ENCODE data around the gene HES1.

HES1 gene

GRCh38 chr3:194130188-194130587 lies 5.8 kb upstream of the HES1 start:
- Histone ChIP-seq H3K4me2 (ENCODE audit: low read depth, low read length, poor library complexity, severe bottlenecking) (peak overlapping the region; percentile 84), H3K9me2 (replicated peaks; ENCODE audit: low read depth, low read length) (no peaks in the 10 kb centered on the region), H3K9ac (ENCODE audit: low read depth, low read length, poor library complexity, severe bottlenecking) (peak overlapping the region; percentile 85), H3K4me1 (ENCODE audit: insufficient read depth, low read length, poor library complexity, severe bottlenecking) (peaks cover 49% of the 10 kb centered on the region), H3K27me3 (ENCODE audit: insufficient read depth, low read length, poor library complexity, severe bottlenecking) (no peaks in the 10 kb centered on the region), H3K79me2 (ENCODE audit: insufficient read depth, low read length) (no peaks in the 10 kb centered on the region), H2AFZ (ENCODE audit: low read length) (no peak overlapping the region), H3K36me3 (ENCODE audit: insufficient read depth, low read length) (no peaks in the 10 kb centered on the region), H3K9me3 (ENCODE audit: insufficient read depth, low read depth, low read length) (no peaks in the 10 kb centered on the region), H3F3A (ENCODE audit: low read depth) (peaks cover 5% of the 10 kb centered on the region; the same call in 1 of the 2 replicates), H4K20me1 (ENCODE audit: insufficient read depth, low read length, poor library complexity, severe bottlenecking) (no peaks in the 10 kb centered on the region), H3K4me3 (ENCODE audit: low read length, poor library complexity, severe bottlenecking) (peak overlapping the region; percentile 71)
- no peak for TF ChIP-seq CTCF (conservative IDR thresholded peaks at IDR 0.05; ENCODE audit: low read length)
- TF ChIP-seq EZH2phosphoT487 (IDR thresholded peaks at IDR 0.05; ENCODE audit: borderline replicate concordance): no peak

GRCh38 chr3:194130807-194131589 lies 5.0 kb upstream of the HES1 start:
- H3K27me3 ChIP-seq (ENCODE audit: insufficient read depth, low read length, poor library complexity, severe bottlenecking): no peaks in the 10 kb centered on the region
- H2AFZ ChIP-seq (ENCODE audit: low read length): no peak overlapping the region
- H3K9ac ChIP-seq (ENCODE audit: low read depth, low read length, poor library complexity, severe bottlenecking): peak overlapping the region; percentile 85
- no peaks in the 10 kb centered on the region for H3K9me2 ChIP-seq (replicated peaks; ENCODE audit: low read depth, low read length)
- no peak for TF ChIP-seq CTCF (conservative IDR thresholded peaks at IDR 0.05; ENCODE audit: low read length)
- no peak for TF ChIP-seq EZH2phosphoT487 (IDR thresholded peaks at IDR 0.05; ENCODE audit: borderline replicate concordance)
- H3K9me3 ChIP-seq (ENCODE audit: insufficient read depth, low read depth, low read length): no peaks in the 10 kb centered on the region
- peaks cover 54% of the 10 kb centered on the region for H3K4me1 ChIP-seq (ENCODE audit: insufficient read depth, low read length, poor library complexity, severe bottlenecking)
- H3K4me2 ChIP-seq (ENCODE audit: low read depth, low read length, poor library complexity, severe bottlenecking): peak overlapping the region; percentile 84
- H3F3A ChIP-seq (ENCODE audit: low read depth): peaks cover 5% of the 10 kb centered on the region; the same call in 1 of the 2 replicates
- no peaks in the 10 kb centered on the region for H4K20me1 ChIP-seq (ENCODE audit: insufficient read depth, low read length, poor library complexity, severe bottlenecking)
- H3K79me2 ChIP-seq (ENCODE audit: insufficient read depth, low read length): peaks cover under 1% of the 10 kb centered on the region; the same call in 1 of the 2 replicates
- no peaks in the 10 kb centered on the region for H3K36me3 ChIP-seq (ENCODE audit: insufficient read depth, low read length)
- H3K4me3 ChIP-seq (ENCODE audit: low read length, poor library complexity, severe bottlenecking): peak overlapping the region; percentile 71

GRCh38 chr3:194132465-194133286 lies 3.3 kb upstream of the HES1 start:
- peaks cover 17% of the 10 kb centered on the region for H3K79me2 ChIP-seq (ENCODE audit: insufficient read depth, low read length)
- peak overlapping the region; percentile 85 for H3K9ac ChIP-seq (ENCODE audit: low read depth, low read length, poor library complexity, severe bottlenecking)
- peak overlapping the region; percentile 84 for H3K4me2 ChIP-seq (ENCODE audit: low read depth, low read length, poor library complexity, severe bottlenecking)

More at GRCh38 chr3:194132465-194133286, 3.3 kb upstream of the HES1 start:
- TF ChIP-seq CTCF (conservative IDR thresholded peaks at IDR 0.05; ENCODE audit: low read length) (0 out of 2 replicates have a peak, but pooled peaks have one; percentile 12), EZH2phosphoT487 (IDR thresholded peaks at IDR 0.05; ENCODE audit: borderline replicate concordance) (no peak)
- Histone ChIP-seq H4K20me1 (ENCODE audit: insufficient read depth, low read length, poor library complexity, severe bottlenecking) (no peaks in the 10 kb centered on the region), H3K36me3 (ENCODE audit: insufficient read depth, low read length) (no peaks in the 10 kb centered on the region), H2AFZ (ENCODE audit: low read length) (no peak overlapping the region), H3K27me3 (ENCODE audit: insufficient read depth, low read length, poor library complexity, severe bottlenecking) (no peaks in the 10 kb centered on the region), H3K9me2 (replicated peaks; ENCODE audit: low read depth, low read length) (no peaks in the 10 kb centered on the region), H3F3A (ENCODE audit: low read depth) (peaks cover 12% of the 10 kb centered on the region; the same call in 1 of the 2 replicates), H3K4me3 (ENCODE audit: low read length, poor library complexity, severe bottlenecking) (peak overlapping the region; percentile 70), H3K4me1 (ENCODE audit: insufficient read depth, low read length, poor library complexity, severe bottlenecking) (peaks cover 68% of the 10 kb centered on the region), H3K9me3 (ENCODE audit: insufficient read depth, low read depth, low read length) (no peaks in the 10 kb centered on the region)
